ENCODE results near the gene CEMIP. TPM values are rescaled to one million over a fixed set of nuclear protein-coding genes. Genes with fewer than 3 reads are reported as not detected.

CEMIP gene
- total RNA-seq, 2 experiments from 2014 or later = not detected

- no peak overlapping the region for H2AFZ ChIP-seq (ENCODE audit: low read length)
- no TSS peak for BruUV-seq (replicated peaks)
- no peaks in the 10 kb centered on the region for H4K20me1 ChIP-seq (ENCODE audit: insufficient read depth, low read length)
- intact Hi-C loops (cut with micrococcal nuclease; ENCODE audit: unreplicated experiment) = no loop called here
- H3K9me3 ChIP-seq (ENCODE audit: low read length) = no peaks in the 10 kb centered on the region
- ChIA-PET CTCF (ENCODE audit: unreplicated experiment) (no interaction called here), POLR2A (no interaction called here)
- H3K4me1 ChIP-seq (ENCODE audit: insufficient read depth, low read length, poor library complexity, severe bottlenecking) = no peaks in the 10 kb centered on the region
- DNase-seq (ENCODE audit: low spot score) = no peak
- H3K79me2 ChIP-seq (ENCODE audit: insufficient read depth, low read depth, low read length) = no peaks in the 10 kb centered on the region
- no peak overlapping the region for H3K4me3 ChIP-seq (ENCODE audit: low read depth, low read length, poor library complexity, severe bottlenecking)
- TF ChIP-seq CTCF (conservative IDR thresholded peaks at IDR 0.05; ENCODE audit: low read length) (no peak), EZH2phosphoT487 (IDR thresholded peaks at IDR 0.05; ENCODE audit: borderline replicate concordance, low read depth, low read length) (no peak)
- H3K9me2 ChIP-seq (ENCODE audit: insufficient read depth, low read length) = no peaks in the 10 kb centered on the region
- H3K27ac ChIP-seq (ENCODE audit: low read depth, low read length, poor library complexity, severe bottlenecking) = no peak overlapping the region
- H3K4me2 ChIP-seq (ENCODE audit: low read length) = no peak overlapping the region
- H3K36me3 ChIP-seq (ENCODE audit: insufficient read depth, low read length) = no peaks in the 10 kb centered on the region
Measured at GRCh38 chr15:80923668-80924067, 144.5 kb downstream of the CEMIP start.

GRCh38 chr15:80924278-80924677, 145.1 kb downstream of the CEMIP start:
- no peaks in the 10 kb centered on the region for H3K4me1 ChIP-seq (ENCODE audit: insufficient read depth, low read length, poor library complexity, severe bottlenecking)
- no peak overlapping the region for H3K4me3 ChIP-seq (ENCODE audit: low read depth, low read length, poor library complexity, severe bottlenecking)
- H3K9me2 ChIP-seq (ENCODE audit: insufficient read depth, low read length) = no peaks in the 10 kb centered on the region
- POLR2A ChIA-PET = no interaction called here
- intact Hi-C loops (cut with micrococcal nuclease; ENCODE audit: unreplicated experiment) = no loop called here
- TF ChIP-seq EZH2phosphoT487 (IDR thresholded peaks at IDR 0.05; ENCODE audit: borderline replicate concordance, low read depth, low read length) (no peak), CTCF (conservative IDR thresholded peaks at IDR 0.05; ENCODE audit: low read length) (no peak)
- H3K36me3 ChIP-seq (ENCODE audit: insufficient read depth, low read length) = no peaks in the 10 kb centered on the region
- H3K4me2 ChIP-seq (ENCODE audit: low read length) = no peak overlapping the region
- H4K20me1 ChIP-seq (ENCODE audit: insufficient read depth, low read length) = no peaks in the 10 kb centered on the region
- H3K79me2 ChIP-seq (ENCODE audit: insufficient read depth, low read depth, low read length) = no peaks in the 10 kb centered on the region
- H3K9me3 ChIP-seq (ENCODE audit: low read length) = no peaks in the 10 kb centered on the region
- H2AFZ ChIP-seq (ENCODE audit: low read length) = no peak overlapping the region
- no peak for DNase-seq (ENCODE audit: low spot score)
- no TSS peak for BruUV-seq (replicated peaks)
- H3K27ac ChIP-seq (ENCODE audit: low read depth, low read length, poor library complexity, severe bottlenecking) = no peak overlapping the region
- CTCF ChIA-PET (ENCODE audit: unreplicated experiment) = no interaction called here

- ChIA-PET CTCF (ENCODE audit: unreplicated experiment) (no interaction called here), POLR2A (no interaction called here)
- Histone ChIP-seq H3K9me3 (ENCODE audit: low read length) (no peaks in the 10 kb centered on the region), H3K4me1 (ENCODE audit: insufficient read depth, low read length, poor library complexity, severe bottlenecking) (no peaks in the 10 kb centered on the region), H3K36me3 (ENCODE audit: insufficient read depth, low read length) (no peaks in the 10 kb centered on the region), H3K27ac (ENCODE audit: low read depth, low read length, poor library complexity, severe bottlenecking) (no peak overlapping the region), H3K4me2 (ENCODE audit: low read length) (no peak overlapping the region), H3K4me3 (ENCODE audit: low read depth, low read length, poor library complexity, severe bottlenecking) (no peak overlapping the region), H2AFZ (ENCODE audit: low read length) (no peak overlapping the region), H3K79me2 (ENCODE audit: insufficient read depth, low read depth, low read length) (no peaks in the 10 kb centered on the region), H3K9me2 (ENCODE audit: insufficient read depth, low read length) (no peaks in the 10 kb centered on the region), H4K20me1 (ENCODE audit: insufficient read depth, low read length) (no peaks in the 10 kb centered on the region)
- no TSS peak for BruUV-seq (replicated peaks)
- TF ChIP-seq CTCF (conservative IDR thresholded peaks at IDR 0.05; ENCODE audit: low read length) (no peak), EZH2phosphoT487 (IDR thresholded peaks at IDR 0.05; ENCODE audit: borderline replicate concordance, low read depth, low read length) (no peak)
- intact Hi-C loops (cut with micrococcal nuclease; ENCODE audit: unreplicated experiment) = no loop called here
- DNase-seq (ENCODE audit: low spot score) = no peak
Measured at GRCh38 chr15:80925597-80926059, 146.5 kb downstream of the CEMIP start.

Measured in OCI-LY7 (cell line).